CD4-positive, alpha-beta T cell treated with Interleukin-21 for 1 hour (primary cell): ENCODE measurements around the gene DDX20.
A peak's percentile ranks its signal among the peaks of the same experiment; 100 is the strongest.
"Not testable (repeated sequence)": the region's sequence is repeated elsewhere in the genome, so short reads cannot be mapped to it uniquely, and the experiment has no call there.

ENCODE experiments used
- DNase-seq: peaks from one replicate; pipeline ENCODE4 v3.0.0-alpha.2; 2020

The DDX20 gene

GRCh38 chr1:111734426-111734825 is 21.3 kb upstream of the DDX20 start:
- DNase-seq, result no peak

DNA sequence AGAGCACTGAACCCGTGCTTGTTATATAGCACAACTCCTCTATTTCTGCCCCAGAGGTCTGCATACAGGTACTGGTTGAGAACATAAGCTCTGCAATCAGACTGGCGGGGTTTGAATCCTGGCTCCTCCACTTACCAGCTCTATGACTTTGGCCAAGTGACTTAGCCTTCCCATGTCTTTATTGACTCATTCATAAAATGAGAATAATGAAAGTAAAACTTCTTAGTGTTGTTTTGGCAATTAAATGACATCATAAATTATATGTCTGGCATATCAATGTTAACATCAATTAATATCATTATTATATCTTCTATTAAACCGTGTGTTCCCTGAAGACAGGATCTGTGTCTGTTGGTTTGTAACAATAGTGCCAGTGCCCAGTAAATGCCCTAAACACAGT is 20.8 kb upstream of the DDX20 start:
- DNase-seq, result no peak

DNA sequence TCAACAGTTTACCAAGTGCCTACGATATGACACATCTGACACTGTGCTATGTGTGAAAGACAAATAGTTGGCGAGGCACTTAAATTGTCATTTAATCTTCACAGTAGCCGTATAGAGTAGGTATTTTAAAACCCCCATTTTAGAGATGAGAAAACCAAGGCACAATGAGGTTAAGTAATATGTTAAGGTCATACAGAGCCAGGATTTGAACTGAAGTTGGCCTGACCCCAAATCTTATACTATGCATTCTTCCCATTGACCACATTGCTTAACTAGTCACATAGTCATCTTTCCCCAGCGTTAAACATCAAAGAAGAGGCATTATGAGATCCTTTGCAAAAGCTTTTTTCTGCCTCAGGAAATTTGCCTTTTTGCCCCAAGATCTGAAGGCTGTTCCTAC is 20.4 kb upstream of the DDX20 start:
- DNase-seq, result no peak

- DNase-seq, result no peak
These were observed 19.7 kb upstream of the DDX20 start for GRCh38 chr1:111735858-111736544.

DNA sequence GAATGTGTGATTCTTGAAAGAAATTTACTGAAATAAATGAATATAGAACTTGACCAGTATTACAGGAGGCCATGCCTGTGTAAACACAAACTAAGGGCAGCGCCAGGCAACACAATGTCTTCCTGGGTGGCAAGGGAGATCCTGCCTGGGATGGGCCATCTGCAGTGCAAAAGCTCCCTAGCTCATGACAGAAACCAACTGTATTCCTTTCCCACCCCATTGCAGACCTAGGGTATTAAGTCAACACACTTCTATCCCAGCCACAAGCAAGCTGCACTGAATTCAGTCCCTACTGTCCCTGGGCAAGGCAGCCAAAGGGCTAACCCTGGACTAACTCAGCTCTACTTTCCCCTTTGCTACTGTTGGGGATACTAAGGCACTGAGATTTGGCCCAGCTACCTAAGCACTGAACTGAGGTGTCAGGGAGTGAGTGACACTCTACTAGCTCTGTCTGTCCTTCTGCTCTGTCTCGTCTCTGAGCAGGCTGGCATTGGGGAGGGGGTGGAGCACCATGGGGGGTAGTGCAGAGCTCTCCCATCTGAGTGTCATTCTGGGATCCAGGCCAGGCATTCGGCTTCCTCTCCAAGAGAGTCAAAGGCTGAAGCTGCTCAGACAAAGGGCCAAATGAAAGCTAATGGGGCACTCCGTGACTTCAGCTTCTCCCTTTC is 19.0 kb upstream of the DDX20 start:
- no peak for DNase-seq

DNA sequence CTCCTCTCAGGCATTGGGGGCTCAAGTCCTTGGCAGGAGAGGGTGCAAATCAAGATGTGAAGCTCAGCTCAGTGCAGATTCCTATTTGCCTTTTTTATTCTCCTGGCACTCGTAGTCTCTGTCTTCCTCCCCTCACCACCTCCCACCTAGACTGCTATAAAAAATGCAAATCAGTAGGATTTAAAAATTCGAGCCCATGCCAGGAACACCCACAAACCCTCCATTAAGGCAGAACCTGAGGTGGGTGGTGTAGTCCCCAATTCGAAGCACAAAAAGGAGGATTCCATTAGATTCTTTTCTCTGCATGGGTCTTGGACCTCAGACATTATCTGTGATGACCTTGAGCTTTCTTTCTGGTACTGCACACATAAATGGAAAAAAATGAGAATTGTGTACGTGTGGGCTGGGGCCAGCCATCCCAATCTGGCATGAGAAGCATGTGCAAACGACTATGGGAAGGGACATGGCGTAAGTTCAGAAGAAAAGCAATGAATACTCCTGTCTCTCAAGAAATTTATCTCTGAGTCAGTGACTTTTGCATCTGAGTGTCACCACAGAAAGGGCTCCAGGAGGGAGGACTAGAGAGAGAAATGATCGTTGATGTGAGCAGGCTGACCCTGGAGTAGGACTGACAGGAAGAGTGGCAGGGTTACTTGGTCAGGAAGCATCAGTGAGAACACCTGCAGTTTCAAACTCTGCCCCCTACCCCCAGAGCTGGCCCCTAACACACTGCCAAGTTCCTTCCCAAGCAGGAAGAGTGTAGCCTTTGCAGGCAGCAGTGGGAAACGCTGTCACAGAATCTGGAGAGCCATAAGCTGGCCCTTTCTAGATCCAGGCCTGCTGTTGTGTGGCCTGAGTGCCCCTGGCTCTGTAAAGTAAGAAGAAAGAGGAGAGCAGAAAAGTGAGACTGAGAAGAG is 18.2 kb upstream of the DDX20 start:
- no peak for DNase-seq

DNA sequence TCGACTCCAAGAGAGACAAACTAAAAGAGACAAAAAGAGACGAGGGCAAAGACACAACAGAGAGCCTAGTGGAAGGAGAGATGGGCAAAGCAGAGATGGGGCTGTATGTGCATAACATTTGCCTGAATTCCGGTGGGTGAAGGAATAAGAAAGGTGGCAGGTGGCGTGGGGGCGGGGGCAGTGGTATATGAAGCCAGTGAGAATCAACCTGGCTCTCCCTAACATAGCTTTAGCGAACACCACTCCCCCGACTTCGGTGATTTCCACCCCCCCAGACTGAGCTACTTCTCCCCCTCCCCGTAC is 17.6 kb upstream of the DDX20 start:
- no peak for DNase-seq

DNA sequence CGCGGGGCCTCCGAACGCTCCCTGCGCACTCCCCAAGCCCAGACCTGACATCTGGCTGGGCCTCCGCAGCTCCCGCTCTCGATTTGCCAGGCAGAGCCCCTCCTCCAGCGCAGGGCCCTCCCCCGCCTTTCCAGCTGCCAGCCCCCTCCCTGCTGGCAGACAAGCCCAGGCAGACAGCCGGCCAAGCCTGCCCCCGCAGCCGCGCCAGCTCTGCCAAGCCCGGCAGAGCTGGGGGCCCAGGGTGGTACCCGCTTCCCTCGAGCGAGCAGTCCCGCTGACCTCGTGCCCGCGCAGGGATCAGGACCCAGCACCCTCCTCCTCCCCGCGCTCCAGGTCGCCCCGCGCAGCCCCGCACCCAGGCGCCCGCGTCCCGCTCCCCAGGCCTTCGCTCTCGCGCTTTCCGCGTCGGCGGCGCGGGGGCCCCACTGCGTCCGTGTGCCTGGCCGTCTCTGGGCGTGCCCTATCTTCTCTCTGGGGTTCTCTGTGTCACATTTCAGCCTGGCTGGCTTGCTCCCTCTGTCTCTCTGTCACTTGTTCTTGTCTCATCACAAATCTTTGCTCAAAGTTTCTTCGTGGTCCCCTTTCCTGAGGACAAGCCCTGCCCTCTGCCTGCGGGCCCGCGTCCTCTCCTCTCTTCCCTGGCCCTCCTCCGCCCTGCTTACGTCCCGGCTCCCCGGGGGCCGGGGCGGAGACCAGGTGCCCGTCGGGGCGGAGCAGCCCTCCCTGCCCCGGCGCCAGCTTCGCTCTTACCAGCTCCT is 17.1 kb upstream of the DDX20 start:
- DNase-seq, result peak; percentile 58

DNA sequence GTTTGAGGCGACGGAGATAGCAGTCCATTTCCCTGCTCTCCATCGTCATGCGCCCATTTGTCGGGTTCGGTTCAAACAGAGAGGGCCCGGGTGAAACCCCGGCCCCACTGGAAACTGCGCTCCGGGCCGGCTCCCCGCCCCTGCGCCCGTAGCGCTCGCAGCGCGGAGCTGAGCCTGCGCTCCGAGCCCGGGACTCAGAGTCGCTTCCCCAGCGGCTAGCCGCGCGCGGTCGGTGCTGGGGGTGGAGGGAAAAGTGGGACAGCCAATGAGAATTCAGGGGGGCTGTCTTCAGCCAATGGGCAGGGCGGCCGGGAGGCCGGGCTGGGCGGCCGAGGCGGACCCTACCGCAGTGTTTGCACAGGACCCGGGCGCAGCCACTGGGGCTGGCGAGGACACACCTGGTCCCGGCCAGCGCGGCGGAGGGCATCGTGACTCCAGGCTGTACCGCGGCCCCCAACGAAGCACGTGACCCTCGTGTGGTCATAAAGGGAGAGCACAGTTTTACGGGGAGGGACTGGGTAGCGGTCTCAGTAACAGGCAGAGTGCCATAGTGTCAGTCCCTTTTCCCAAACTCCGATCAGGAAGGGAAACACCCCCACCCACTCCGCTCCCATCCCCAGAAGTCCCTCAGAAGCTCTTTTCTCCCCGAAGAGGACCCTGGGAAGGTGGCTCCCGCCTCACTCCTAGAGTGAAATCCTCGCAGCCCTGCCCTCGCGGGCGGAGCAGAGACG is 16.3 kb upstream of the DDX20 start, which contains the start of gene INKA2:
Gene INKA2, minus strand, starts transcription at position 202 of the 731 bp plus-strand sequence. Its CDS starts 153 bp downstream, at position 49.
- DNase-seq, result peak; percentile 77

GRCh38 chr1:111739925-111740765 is 15.6 kb upstream of the DDX20 start:
- DNase-seq, result no peak

DNA sequence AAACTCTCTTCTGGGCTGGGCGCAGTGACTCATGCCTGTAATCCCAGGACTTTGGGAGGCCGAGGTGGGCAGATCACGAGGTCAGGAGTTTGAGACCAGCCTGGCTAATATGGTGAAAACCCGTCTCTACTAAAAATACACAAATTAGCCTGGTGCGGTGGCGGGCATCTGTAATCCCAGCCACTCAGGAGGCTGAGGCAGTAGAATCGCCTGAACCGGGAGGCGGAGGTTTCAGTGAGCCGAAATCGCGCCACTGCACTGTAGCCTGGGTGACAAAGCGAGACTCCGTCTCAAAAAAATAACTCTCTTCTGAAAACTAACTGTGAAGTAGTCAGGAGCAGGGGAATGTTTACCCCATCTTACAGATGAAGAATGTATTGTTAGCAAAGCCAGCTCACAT is 13.4 kb upstream of the DDX20 start:
- DNase-seq, result not testable (repeated sequence)

GRCh38 chr1:111742938-111743549 is 12.7 kb upstream of the DDX20 start:
- no peak for DNase-seq

DNA sequence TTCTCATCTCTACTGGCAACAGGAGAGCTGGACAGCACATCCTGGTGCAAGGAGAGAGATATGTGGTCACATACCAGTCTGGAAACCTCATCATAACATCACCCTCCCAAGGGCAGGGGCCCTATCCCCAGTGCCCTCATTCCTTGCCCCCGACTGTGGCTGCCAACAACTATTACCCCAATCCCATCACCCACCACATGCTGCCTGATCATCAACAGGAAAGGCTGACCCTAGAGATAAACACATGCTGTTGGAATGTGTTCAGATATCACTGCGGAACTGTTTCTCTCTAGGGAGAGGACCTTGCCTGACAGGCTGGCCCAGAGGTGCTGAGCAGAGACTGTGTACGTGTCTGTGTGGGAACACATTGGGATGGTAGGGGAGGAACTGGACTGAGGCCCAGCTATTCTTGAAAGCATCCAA is 12.0 kb upstream of the DDX20 start:
- no peak for DNase-seq

DNA sequence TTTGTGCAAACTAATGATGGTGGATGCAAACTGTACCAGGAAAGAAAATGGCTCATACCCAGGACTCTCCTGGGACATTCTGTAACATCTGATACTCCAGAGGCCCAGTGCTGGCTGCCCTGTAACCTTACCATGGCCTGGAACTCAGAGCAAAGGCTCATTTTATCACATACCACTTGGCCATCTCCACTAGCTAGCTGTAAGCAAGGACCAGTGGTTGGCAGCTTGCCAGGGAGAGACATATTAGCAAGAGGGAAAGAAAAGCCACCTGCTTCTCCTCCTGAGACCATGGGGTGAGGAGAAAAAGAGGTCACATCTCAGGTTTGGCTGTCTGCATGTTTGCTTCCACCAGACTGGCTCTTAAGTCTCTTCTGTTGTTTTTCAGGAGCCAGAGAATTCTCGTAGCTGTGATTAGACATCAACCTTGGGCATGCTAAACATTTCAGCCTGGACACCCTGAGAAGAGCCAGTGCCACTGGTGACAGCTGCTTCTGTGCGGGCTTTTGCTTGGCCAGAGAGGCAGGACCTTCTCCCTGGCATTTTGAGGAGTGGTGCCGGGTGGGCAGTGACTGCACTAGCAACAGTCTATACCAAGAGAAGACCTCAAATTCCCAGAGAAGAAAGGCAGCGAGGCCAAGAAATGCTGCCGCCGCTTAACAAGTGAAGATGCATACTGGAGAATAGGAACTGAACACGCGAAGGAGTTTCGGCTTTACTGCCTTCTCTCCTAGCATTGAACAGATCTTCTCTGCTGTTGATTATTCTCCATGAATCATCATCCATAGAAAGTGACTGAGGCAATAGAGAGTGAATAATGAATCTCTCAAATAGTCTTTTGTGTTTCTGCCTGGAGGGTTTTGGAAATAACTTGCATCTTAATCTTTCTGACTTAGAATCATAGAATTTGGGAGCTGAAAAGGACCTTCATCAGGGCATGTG is 9.8 kb upstream of the DDX20 start:
- no peak for DNase-seq

- DNase-seq, result no peak
These were observed 9.1 kb upstream of the DDX20 start for GRCh38 chr1:111746614-111746999.

- DNase-seq, result peak; percentile 76
These were observed 8.4 kb upstream of the DDX20 start for GRCh38 chr1:111747282-111747734.

- DNase-seq, result no peak
These were observed 7.8 kb upstream of the DDX20 start for GRCh38 chr1:111747947-111748346.

- no peak for DNase-seq
These were observed 6.1 kb upstream of the DDX20 start for GRCh38 chr1:111749628-111750027.

GRCh38 chr1:111750856-111751255 is 4.8 kb upstream of the DDX20 start:
- no peak for DNase-seq
